H9 (cell line): Measurements from ENCODE around the gene CLIC6. TPM values are rescaled to one million over a fixed set of nuclear protein-coding genes. Genes with fewer than 3 reads are reported as not detected.

ENCODE experiments used
- DNase-seq: peaks from one replicate; pipeline ENCODE4 v3.0.0-alpha.2; 2017
- H2AFZ ChIP-seq: one replicate; pipeline ENCODE4 v1.6.1; 2013; ENCODE audit warnings: mild to moderate bottlenecking, low read length, control low read depth, moderate library complexity
- H2AK5ac ChIP-seq: 2 replicates; pipeline ENCODE4 v1.6.1; 2013; ENCODE audit warnings: low read length, control low read depth, mixed read lengths; ENCODE audit not compliant: insufficient read length
- H2BK120ac ChIP-seq: one replicate; pipeline ENCODE4 v1.6.1; 2013; ENCODE audit warnings: low read depth, mild to moderate bottlenecking, low read length, control low read depth, inconsistent platforms; ENCODE audit not compliant: poor library complexity, severe bottlenecking
- H2BK12ac ChIP-seq: 2 replicates; pipeline ENCODE4 v1.6.1; 2013; ENCODE audit warnings: low read length, control low read depth, mixed read lengths, low read depth; ENCODE audit not compliant: insufficient read length
- H2BK15ac ChIP-seq: 2 replicates; pipeline ENCODE4 v1.6.1; 2013; ENCODE audit warnings: low read depth, low read length, control low read depth
- H2BK20ac ChIP-seq: one replicate; pipeline ENCODE4 v1.6.1; 2013; ENCODE audit warnings: low read depth, mild to moderate bottlenecking, low read length, control low read depth, inconsistent platforms; ENCODE audit not compliant: poor library complexity, severe bottlenecking
- H2BK5ac ChIP-seq: 2 replicates; pipeline ENCODE4 v1.6.1; 2013; ENCODE audit warnings: low read length, control low read depth, mixed read lengths; ENCODE audit not compliant: insufficient read length
- H3K14ac ChIP-seq: 2 replicates; pipeline ENCODE4 v1.6.1; 2013; ENCODE audit warnings: low read length, control low read depth; ENCODE audit not compliant: insufficient read depth
- H3K18ac ChIP-seq: 2 replicates; pipeline ENCODE4 v1.6.1; 2013; ENCODE audit warnings: low read depth, mild to moderate bottlenecking, mixed read lengths, low read length, control low read depth; ENCODE audit not compliant: insufficient read length
- H3K23ac ChIP-seq: 2 replicates; pipeline ENCODE4 v1.6.1; 2013; ENCODE audit warnings: low read length, control low read depth, mixed read lengths, low read depth; ENCODE audit not compliant: insufficient read length
- H3K23me2 ChIP-seq: 2 replicates; pipeline ENCODE4 v1.6.1; 2013; ENCODE audit warnings: low read depth, mild to moderate bottlenecking, mixed read lengths, low read length, control low read depth; ENCODE audit not compliant: insufficient read length, poor library complexity, severe bottlenecking
- H3K27ac ChIP-seq: 2 replicates; pipeline ENCODE4 v1.5.1; 2013; ENCODE audit warnings: low read length, control low read depth, mixed read lengths, low read depth; ENCODE audit not compliant: insufficient read length
- H3K27me3 ChIP-seq: 2 replicates; pipeline ENCODE4 v1.6.1; 2013; ENCODE audit warnings: low read length, control low read depth, inconsistent platforms; ENCODE audit not compliant: insufficient read depth
- H3K4ac ChIP-seq: 2 replicates; pipeline ENCODE4 v1.6.1; 2013; ENCODE audit warnings: low read depth, mild to moderate bottlenecking, control low read depth, inconsistent platforms, low read length, moderate library complexity
- H3K4me1 ChIP-seq: 2 replicates; pipeline ENCODE4 v1.6.1; 2013; ENCODE audit warnings: low read length, control low read depth, inconsistent platforms; ENCODE audit not compliant: insufficient read depth
- H3K4me2 ChIP-seq: 2 replicates; pipeline ENCODE4 v1.6.1; 2013; ENCODE audit warnings: low read length, control low read depth, mixed read lengths; ENCODE audit not compliant: insufficient read length, insufficient read depth
- H3K56ac ChIP-seq: 2 replicates; pipeline ENCODE4 v1.6.1; 2013; ENCODE audit warnings: low read depth, mild to moderate bottlenecking, mixed read lengths, low read length, control low read depth; ENCODE audit not compliant: insufficient read length
- H3K79me1 ChIP-seq: 2 replicates; pipeline ENCODE4 v1.6.1; 2013; ENCODE audit warnings: low read depth, mild to moderate bottlenecking, moderate library complexity, low read length, control low read depth, inconsistent platforms; ENCODE audit not compliant: insufficient read depth, poor library complexity, severe bottlenecking
- H3K79me2 ChIP-seq: 2 replicates; pipeline ENCODE4 v1.6.1; 2013; ENCODE audit warnings: low read length, control low read depth, inconsistent platforms; ENCODE audit not compliant: insufficient read depth
- H3K9ac ChIP-seq: 2 replicates; pipeline ENCODE4 v1.6.1; 2013; ENCODE audit warnings: low read length, control low read depth, mixed read lengths; ENCODE audit not compliant: insufficient read length; ENCODE audit errors: extremely low read depth
- H3K9me3 ChIP-seq: one replicate; pipeline ENCODE4 v1.6.1; 2013; ENCODE audit warnings: low read depth, low read length, inconsistent platforms; ENCODE audit not compliant: control insufficient read depth
- H3T11ph ChIP-seq: one replicate; pipeline ENCODE4 v1.6.1; 2013; ENCODE audit warnings: mild to moderate bottlenecking, low read length, control low read depth, inconsistent platforms
- H4K20me1 ChIP-seq: one replicate; pipeline ENCODE4 v1.6.1; 2013; ENCODE audit not compliant: control insufficient read depth, insufficient read length, insufficient read depth
- H4K5ac ChIP-seq: 2 replicates; pipeline ENCODE4 v1.6.1; 2013; ENCODE audit warnings: low read depth, mild to moderate bottlenecking, mixed read lengths, low read length, control low read depth; ENCODE audit not compliant: insufficient read length
- H4K8ac ChIP-seq: replicated peaks from 2 replicates; pipeline ENCODE4 v1.6.1; 2013; ENCODE audit warnings: low read length, control low read depth, mixed read lengths, low read depth; ENCODE audit not compliant: insufficient read length
- H4K91ac ChIP-seq: 2 replicates; pipeline ENCODE4 v1.6.1; 2013; ENCODE audit warnings: low read depth, mild to moderate bottlenecking, moderate library complexity, mixed read lengths, low read length, control low read depth; ENCODE audit not compliant: insufficient read length
- H3K27ac Mint-ChIP-seq, 3 experiments: 2 replicates in 2 of 3; 3 replicates in 1 of 3; pipeline ENCODE4 v1.8.0; 2020 to 2021; ENCODE audit warnings: mixed read lengths in 3 of 3, mild to moderate bottlenecking in 1 of 3, moderate library complexity in 1 of 3
- H3K27me3 Mint-ChIP-seq: 2 replicates; pipeline ENCODE4 v1.8.0; 2021; ENCODE audit warnings: low read depth, mild to moderate bottlenecking, moderate library complexity, mixed read lengths
- H3K36me3 Mint-ChIP-seq, 3 experiments: 2 replicates in 2 of 3; 3 replicates in 1 of 3; pipeline ENCODE4 v1.8.0; 2020 to 2021; ENCODE audit warnings: low read depth in 3 of 3, mixed read lengths in 3 of 3; ENCODE audit not compliant: insufficient read depth in 1 of 3
- H3K4me1 Mint-ChIP-seq, 2 experiments: 2 replicates each; pipeline ENCODE4 v1.8.0; 2020; ENCODE audit warnings: mixed read lengths in 2 of 2
- H3K4me3 Mint-ChIP-seq, 2 experiments: 2 replicates in 1 of 2; 3 replicates in 1 of 2; pipeline ENCODE4 v1.8.0; 2020 to 2021; ENCODE audit warnings: mild to moderate bottlenecking in 2 of 2, mixed read lengths in 2 of 2, moderate library complexity in 1 of 2
- H3K9me3 Mint-ChIP-seq, 2 experiments: 2 replicates in 1 of 2; 3 replicates in 1 of 2; pipeline ENCODE4 v1.8.0; 2020; ENCODE audit warnings: mild to moderate bottlenecking in 2 of 2, mixed read lengths in 2 of 2, moderate library complexity in 1 of 2
- CTCF ChIP-seq: fragments of 200-600 bp; sonication (generic); conservative IDR thresholded peaks from 3 replicates; pipeline ENCODE4 v1.8.0; 2021; ENCODE audit warnings: antibody characterized with exemption, mild to moderate bottlenecking
- WGBS: extraction: QIAGEN DNeasy Blood & Tissue Kit; methylation state at CpG from one replicate; pipeline ENCODE4 v1.1.7; 2013; ENCODE audit warnings: missing lambda C conversion rate, low lambda C conversion rate, mixed read lengths; ENCODE audit not compliant: insufficient read length; ENCODE audit errors: extremely low coverage; 5-methylcytosine and 5-hydroxymethylcytosine counted together
- total RNA-seq: library from RNA; stranded (reverse); gene quantifications from 2 replicates; pipeline ENCODE4 v1.2.1, GENCODE V29; 2021

The CLIC6 gene
- total RNA-seq, 1 experiment from 2014 or later, result 1.3 TPM

DNA sequence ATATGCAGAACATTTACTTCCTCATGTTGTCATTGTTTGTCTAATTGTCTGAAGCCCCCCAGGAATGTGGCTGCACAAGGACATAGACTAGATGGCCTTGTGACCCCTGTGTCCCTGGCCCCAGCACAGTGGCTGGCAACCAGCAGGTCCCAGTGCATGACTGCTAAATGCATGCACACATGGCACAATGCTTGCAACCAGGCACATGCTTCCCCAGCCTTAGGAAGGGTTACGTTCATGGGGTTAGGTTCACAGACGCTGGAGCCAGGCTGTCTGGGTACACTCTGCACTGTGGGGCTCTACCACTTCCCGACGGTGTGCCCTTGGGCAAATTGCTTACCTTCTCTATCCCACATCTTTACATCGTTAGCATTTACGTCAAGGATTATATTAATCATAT, 21.2 kb upstream of the CLIC6 start:
- Histone ChIP-seq H4K20me1 (no peaks in the 10 kb centered on the region), H2BK15ac (no peak overlapping the region), H3K4me1 (no peaks in the 10 kb centered on the region), H2BK12ac (no peak overlapping the region), H3K9me3 (no peaks in the 10 kb centered on the region), H3K79me1 (no peaks in the 10 kb centered on the region), H3K18ac (no peak overlapping the region), H3K56ac (no peak overlapping the region), H4K8ac (no peak overlapping the region), H2BK20ac (no peak overlapping the region), H2AK5ac (no peak overlapping the region), H4K91ac (no peak overlapping the region), H3T11ph (no peak overlapping the region), H3K79me2 (no peaks in the 10 kb centered on the region), H3K27ac (no peak overlapping the region), H4K5ac (no peak overlapping the region), H3K27me3 (no peaks in the 10 kb centered on the region), H2BK120ac (no peak overlapping the region), H3K4me2 (no peak overlapping the region), H3K23ac (no peak overlapping the region), H3K23me2 (no peaks in the 10 kb centered on the region), H3K4ac (no peak overlapping the region), H2BK5ac (no peak overlapping the region), H2AFZ (no peak overlapping the region), H3K14ac (no peak overlapping the region), H3K9ac (no peak overlapping the region)
- no peak for TF ChIP-seq CTCF
- Mint-ChIP-seq H3K27me3 (peaks cover 8% of the 10 kb centered on the region), H3K9me3 (peaks cover 0 to 4% of the 10 kb centered on the region in 2 experiments; a peak in 3 of 5 replicates), H3K4me3 (no peak overlapping the region), H3K27ac (peak overlapping the region in 1 of 3 experiments; percentile 60; a peak in 1 of 7 replicates), H3K36me3 (peaks cover 0 to 3% (median 0%) of the 10 kb centered on the region in 3 experiments; a peak in 1 of 7 replicates), H3K4me1 (peaks cover 2 to 3% of the 10 kb centered on the region in 2 experiments; a peak in 1 of 4 replicates)
- no peak for DNase-seq
- no CpG with 5 or more reads among the region's 6 CpGs for WGBS
